Left forelimb (tissue), 1 donor: ENCODE measurements around the gene TMEM170A.

ENCODE experiments used
- DNase-seq: peaks from one replicate; pipeline ENCODE4 v3.0.0-alpha.2; 2018; ENCODE audit warnings: low spot score

The TMEM170A gene

DNA sequence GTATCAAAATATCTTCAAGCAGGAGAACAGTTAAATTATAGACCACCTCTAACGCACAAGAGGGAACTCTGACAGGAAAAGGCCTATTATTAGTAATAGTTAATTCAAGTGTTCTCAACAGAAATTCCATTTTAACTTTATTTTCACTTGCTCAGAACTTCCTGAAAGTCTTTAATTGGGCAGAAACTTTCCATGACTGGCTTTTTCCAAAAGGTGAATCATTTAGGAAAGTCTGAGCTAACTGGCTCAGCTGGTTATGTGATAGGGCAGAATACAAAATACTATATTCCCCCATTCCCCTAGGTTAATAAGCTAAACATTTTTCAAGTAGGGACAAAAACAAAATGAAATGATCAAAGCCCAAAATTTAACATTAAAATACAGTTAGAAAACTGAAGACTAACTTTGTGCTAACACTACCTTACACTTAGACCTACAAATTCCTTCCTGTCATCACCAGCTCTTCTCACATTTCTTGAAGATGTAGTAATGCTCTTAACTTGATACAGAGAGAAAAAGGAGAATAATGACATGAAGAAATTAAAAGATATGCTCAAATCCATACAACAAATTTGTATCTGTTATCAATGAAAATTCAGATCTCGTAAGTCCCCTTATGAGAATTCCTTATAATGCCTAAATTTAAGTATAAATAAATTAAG is 62.2 kb downstream of the TMEM170A start:
- no peak for DNase-seq

DNA sequence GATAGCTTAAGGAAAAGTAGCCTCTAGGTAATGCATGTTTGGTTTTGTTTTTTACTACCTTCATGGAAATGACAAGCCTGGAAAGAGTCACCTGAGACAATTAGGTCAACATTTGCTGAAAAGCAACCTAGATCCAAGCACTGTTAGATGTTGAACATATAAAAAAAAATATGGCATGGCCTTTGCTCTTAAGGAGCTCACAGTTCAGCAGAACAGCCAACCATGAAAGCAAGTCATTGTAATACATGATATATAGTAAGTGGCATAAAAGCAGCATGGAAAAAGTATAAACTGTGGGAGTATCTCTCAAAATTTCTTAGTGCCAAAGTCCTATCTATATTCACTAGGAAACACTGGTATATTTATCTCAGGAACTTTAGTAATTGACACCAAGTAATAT is 62.8 kb downstream of the TMEM170A start:
- DNase-seq: no peak

DNA sequence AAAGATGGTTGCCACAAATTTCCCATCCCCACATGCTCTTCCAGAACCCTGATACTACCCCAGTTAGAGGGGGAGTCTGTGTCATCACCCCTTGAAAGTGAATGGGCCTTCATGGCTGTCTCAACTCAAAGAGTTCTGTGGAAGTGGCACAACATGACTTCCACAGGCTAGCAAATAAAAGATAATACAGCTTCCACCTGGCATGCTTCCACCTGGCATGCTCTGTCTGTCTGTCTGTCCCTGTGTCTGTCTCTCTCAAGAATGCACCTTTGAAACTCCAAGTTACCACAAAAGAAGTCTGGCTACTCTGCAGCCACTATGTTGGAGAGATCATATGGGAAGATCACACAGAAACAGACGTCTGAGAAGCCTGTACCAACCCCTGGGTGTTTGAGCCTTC is 66.2 kb downstream of the TMEM170A start:
- DNase-seq: no peak

DNA sequence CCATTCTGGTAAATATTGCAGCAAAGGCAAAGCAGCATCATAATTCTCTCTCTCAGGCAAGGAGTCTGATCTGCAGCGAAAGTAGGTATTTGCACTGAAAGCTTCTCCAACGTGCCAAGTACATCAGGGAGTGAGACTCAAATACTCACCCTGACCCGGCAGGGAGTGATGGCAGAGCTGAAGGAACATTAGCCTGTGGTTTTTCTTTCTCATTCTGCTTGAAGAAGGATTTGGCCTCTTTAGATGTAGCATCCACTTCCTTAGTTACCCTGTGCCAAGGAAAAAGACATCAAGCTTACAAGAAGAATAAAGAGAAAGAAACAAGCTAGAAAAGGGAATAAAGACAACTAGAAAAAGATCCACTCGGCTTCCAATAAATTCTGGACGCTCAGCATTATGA is 69.5 kb downstream of the TMEM170A start:
- no peak for DNase-seq
